ENCODE results near the gene C1GALT1.

The C1GALT1 gene

GRCh38 chr7:7203813-7204575, 21.6 kb downstream of the C1GALT1 start:
- DNase-seq (ENCODE audit: low read depth) = peak; percentile 45
- no peak overlapping the region for H3K4me3 ChIP-seq (ENCODE audit: low read depth, low read length)
- TF ChIP-seq MYC (IDR thresholded peaks at IDR 0.05; ENCODE audit: low read depth, low read length) (no peak), POLR2A (IDR thresholded peaks at IDR 0.05; ENCODE audit: extremely low read depth, insufficient read length) (no peak)
- TF ChIP-seq, protein P1, sequence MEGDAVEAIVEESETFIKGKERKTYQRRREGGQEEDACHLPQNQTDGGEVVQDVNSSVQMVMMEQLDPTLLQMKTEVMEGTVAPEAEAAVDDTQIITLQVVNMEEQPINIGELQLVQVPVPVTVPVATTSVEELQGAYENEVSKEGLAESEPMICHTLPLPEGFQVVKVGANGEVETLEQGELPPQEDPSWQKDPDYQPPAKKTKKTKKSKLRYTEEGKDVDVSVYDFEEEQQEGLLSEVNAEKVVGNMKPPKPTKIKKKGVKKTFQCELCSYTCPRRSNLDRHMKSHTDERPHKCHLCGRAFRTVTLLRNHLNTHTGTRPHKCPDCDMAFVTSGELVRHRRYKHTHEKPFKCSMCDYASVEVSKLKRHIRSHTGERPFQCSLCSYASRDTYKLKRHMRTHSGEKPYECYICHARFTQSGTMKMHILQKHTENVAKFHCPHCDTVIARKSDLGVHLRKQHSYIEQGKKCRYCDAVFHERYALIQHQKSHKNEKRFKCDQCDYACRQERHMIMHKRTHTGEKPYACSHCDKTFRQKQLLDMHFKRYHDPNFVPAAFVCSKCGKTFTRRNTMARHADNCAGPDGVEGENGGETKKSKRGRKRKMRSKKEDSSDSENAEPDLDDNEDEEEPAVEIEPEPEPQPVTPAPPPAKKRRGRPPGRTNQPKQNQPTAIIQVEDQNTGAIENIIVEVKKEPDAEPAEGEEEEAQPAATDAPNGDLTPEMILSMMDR (IDR thresholded peaks at IDR 0.05; ENCODE audit: low read depth, low read length) = no peak
- TF ChIP-seq, protein P2, sequence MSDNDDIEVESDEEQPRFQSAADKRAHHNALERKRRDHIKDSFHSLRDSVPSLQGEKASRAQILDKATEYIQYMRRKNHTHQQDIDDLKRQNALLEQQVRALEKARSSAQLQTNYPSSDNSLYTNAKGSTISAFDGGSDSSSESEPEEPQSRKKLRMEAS (IDR thresholded peaks at IDR 0.05; ENCODE audit: low read depth, low read length) = no peak

DNA sequence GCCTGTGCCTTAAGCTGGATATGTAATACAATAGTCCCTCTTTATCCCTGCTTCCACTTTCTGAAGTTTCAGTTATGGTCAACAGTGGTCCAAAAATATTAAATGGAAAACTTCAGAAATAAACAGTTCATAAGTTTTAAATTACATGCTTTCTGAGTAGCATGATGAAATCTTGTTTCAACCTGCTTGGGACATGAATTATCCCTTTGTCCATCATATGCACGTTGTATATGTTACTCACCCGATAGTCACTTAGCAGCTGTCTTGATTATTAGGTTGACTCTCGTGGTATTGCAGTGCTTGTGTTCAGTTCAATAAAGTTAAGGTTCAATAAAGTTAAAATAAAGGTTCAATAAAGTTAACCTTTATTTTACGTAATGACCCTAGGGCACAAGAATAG, 25.5 kb downstream of the C1GALT1 start:
- no peak for DNase-seq (ENCODE audit: low read depth)
- no peak overlapping the region for H3K4me3 ChIP-seq (ENCODE audit: low read depth, low read length)
- TF ChIP-seq, protein P2 (IDR thresholded peaks at IDR 0.05; ENCODE audit: low read depth, low read length) = no peak
- TF ChIP-seq, protein P1 (IDR thresholded peaks at IDR 0.05; ENCODE audit: low read depth, low read length) = no peak
- TF ChIP-seq POLR2A (IDR thresholded peaks at IDR 0.05; ENCODE audit: extremely low read depth, insufficient read length) = no peak
- no peak for TF ChIP-seq MYC (IDR thresholded peaks at IDR 0.05; ENCODE audit: low read depth, low read length)

- DNase-seq (ENCODE audit: low read depth) = no peak
- TF ChIP-seq POLR2A (IDR thresholded peaks at IDR 0.05; ENCODE audit: extremely low read depth, insufficient read length) = no peak
- no peak overlapping the region for H3K4me3 ChIP-seq (ENCODE audit: low read depth, low read length)
Measured at GRCh38 chr7:7208520-7208919, 26.2 kb downstream of the C1GALT1 start.

- no peak for TF ChIP-seq MYC (IDR thresholded peaks at IDR 0.05; ENCODE audit: low read depth, low read length)
- no peak for TF ChIP-seq POLR2A (IDR thresholded peaks at IDR 0.05; ENCODE audit: extremely low read depth, insufficient read length)
- TF ChIP-seq, protein P2 (IDR thresholded peaks at IDR 0.05; ENCODE audit: low read depth, low read length) = no peak
- TF ChIP-seq, protein P1 (IDR thresholded peaks at IDR 0.05; ENCODE audit: low read depth, low read length) = no peak
- H3K4me3 ChIP-seq (ENCODE audit: low read depth, low read length) = no peak overlapping the region
- DNase-seq (ENCODE audit: low read depth) = no peak
Measured at GRCh38 chr7:7209412-7210050, 27.2 kb downstream of the C1GALT1 start.

DNA sequence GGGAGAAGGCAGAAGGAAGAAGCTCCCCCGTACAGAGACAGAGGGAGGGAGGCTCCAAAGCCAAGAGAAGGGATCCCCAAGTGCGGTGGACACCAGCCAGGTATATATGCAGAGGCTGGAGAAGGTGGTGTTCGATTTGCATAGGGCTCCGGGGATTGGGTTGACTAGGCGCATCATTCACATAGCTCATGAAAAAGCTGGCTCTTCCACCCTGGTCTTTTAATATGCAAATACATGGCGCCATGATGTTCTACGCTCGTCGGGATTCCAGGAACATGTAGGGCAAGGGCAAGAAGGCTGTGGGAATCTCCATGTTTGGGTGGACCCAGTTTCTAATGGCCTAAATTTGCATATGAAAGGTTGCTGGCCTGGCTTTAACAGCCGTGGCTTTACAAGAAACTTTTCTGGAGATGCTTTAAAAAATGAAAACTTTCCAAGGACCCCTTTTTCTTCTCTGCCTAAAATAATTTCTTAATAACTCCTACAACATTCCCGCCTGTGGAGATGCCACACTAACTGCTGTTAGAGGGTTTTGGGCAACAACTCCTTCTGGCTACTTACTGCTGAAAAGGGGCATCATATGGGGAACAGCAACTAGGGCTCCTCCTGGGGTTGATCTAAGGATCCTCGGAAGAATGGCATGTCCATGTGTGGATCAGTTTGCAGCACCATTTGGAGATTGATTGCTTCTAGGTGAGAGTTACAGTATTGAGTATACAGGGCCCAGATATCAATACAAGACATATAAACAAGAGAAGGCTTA, 28.3 kb downstream of the C1GALT1 start:
- no peak overlapping the region for H3K4me3 ChIP-seq (ENCODE audit: low read depth, low read length)
- TF ChIP-seq, protein P2 (IDR thresholded peaks at IDR 0.05; ENCODE audit: low read depth, low read length) = no peak
- TF ChIP-seq, protein P1 (IDR thresholded peaks at IDR 0.05; ENCODE audit: low read depth, low read length) = no peak
- TF ChIP-seq MYC (IDR thresholded peaks at IDR 0.05; ENCODE audit: low read depth, low read length) = no peak
- no peak for DNase-seq (ENCODE audit: low read depth)

- no peak overlapping the region for H3K4me3 ChIP-seq (ENCODE audit: low read depth, low read length)
- DNase-seq (ENCODE audit: low read depth) = no peak
- TF ChIP-seq MYC (IDR thresholded peaks at IDR 0.05; ENCODE audit: low read depth, low read length) = no peak
- no peak for TF ChIP-seq POLR2A (IDR thresholded peaks at IDR 0.05; ENCODE audit: extremely low read depth, insufficient read length)
- TF ChIP-seq, protein P1 (IDR thresholded peaks at IDR 0.05; ENCODE audit: low read depth, low read length) = no peak
- TF ChIP-seq, protein P2 (IDR thresholded peaks at IDR 0.05; ENCODE audit: low read depth, low read length) = no peak
Measured at GRCh38 chr7:7212612-7213011, 30.3 kb downstream of the C1GALT1 start.

Measured in NB4 (cell line).